Measurements from ENCODE around the gene IQGAP2. TPM values are rescaled to one million over a fixed set of nuclear protein-coding genes. Genes with fewer than 3 reads are reported as not detected.

The IQGAP2 gene
- total RNA-seq, 4 donors from 2014 or later = 22.6 to 63.9 (median 28.3) TPM

DNA sequence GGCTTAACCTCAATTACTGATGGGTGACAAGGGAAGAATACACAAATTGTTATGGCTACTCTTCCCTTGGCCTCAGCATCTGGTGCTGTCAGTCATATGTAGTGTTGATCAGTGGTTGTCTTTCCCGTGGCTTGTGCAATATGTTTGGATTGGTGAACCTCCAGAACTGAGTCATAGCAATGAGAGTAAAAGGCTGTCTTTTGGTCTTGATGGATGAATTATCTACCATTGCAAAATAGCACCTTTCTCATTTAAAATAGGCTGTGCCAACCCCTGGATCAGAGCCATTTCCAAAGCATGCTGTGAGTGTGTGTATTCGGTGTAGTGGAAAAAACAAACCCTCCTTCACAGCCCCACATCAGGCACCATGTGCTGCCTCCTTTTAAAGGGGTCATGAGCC lies 298.2 kb downstream of the IQGAP2 start:
- ATAC-seq (ENCODE audit: low FRiP score) (peak; percentile 98), DNase-seq (ENCODE audit: low spot score) (no peak)
- TF ChIP-seq, protein P1, sequence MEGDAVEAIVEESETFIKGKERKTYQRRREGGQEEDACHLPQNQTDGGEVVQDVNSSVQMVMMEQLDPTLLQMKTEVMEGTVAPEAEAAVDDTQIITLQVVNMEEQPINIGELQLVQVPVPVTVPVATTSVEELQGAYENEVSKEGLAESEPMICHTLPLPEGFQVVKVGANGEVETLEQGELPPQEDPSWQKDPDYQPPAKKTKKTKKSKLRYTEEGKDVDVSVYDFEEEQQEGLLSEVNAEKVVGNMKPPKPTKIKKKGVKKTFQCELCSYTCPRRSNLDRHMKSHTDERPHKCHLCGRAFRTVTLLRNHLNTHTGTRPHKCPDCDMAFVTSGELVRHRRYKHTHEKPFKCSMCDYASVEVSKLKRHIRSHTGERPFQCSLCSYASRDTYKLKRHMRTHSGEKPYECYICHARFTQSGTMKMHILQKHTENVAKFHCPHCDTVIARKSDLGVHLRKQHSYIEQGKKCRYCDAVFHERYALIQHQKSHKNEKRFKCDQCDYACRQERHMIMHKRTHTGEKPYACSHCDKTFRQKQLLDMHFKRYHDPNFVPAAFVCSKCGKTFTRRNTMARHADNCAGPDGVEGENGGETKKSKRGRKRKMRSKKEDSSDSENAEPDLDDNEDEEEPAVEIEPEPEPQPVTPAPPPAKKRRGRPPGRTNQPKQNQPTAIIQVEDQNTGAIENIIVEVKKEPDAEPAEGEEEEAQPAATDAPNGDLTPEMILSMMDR (IDR thresholded peaks at IDR 0.05) = no peak

DNA sequence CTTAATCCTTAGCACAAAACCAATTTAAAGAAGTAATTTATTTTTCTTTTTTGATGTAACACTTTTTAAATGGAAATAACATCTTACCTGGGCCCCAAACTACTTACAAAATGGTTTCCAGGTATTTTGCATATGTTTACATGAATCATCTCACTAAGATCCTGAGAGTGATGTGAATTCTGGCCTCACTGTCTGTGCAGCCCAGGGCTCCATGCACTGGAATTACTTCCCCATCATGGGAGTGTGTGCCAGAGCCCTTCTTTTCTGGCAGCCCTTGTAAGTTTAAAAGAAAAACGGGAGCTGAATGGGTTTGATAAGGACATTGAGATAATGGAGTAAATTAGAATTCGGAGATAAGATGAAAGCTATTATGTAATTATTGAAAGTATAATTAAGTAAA lies 300.6 kb downstream of the IQGAP2 start:
- TF ChIP-seq, protein P1 (IDR thresholded peaks at IDR 0.05) = no peak
- no peak for ATAC-seq (ENCODE audit: low FRiP score)
- DNase-seq (ENCODE audit: low spot score) = no peak

DNA sequence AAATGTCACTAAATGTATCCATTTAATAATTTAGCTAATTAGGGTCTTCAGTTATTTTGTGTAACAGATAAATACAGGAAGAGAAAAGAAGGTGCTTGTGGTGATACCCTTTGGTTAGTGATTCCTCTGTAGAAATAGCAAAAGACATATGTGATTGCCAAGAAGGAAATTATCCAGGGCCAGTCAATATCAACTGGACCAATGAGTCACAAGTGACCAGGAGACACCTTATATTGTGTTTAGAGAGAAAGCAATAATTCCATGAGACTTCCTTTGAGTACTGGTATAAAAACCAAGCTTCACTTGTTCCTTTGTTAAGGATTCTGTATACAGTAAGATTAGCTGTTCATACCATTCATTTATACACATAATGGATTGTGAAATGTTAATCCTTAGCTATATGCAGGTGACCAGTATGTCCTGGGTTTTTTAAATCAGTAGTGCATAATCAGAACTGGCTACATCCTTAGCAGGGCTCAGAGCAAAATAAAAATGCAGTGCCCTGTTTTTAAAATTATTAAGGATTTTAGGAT lies 301.1 kb downstream of the IQGAP2 start:
- ATAC-seq (ENCODE audit: low FRiP score) (no peak), DNase-seq (ENCODE audit: low spot score) (no peak)
- TF ChIP-seq, protein P1 (IDR thresholded peaks at IDR 0.05) = no peak

GRCh38 chr5:76705574-76705973 lies 302.5 kb downstream of the IQGAP2 start:
- TF ChIP-seq, protein P1 (IDR thresholded peaks at IDR 0.05) = no peak
- ATAC-seq (ENCODE audit: low FRiP score) = no peak
- no peak for DNase-seq (ENCODE audit: low spot score)

GRCh38 chr5:76709762-76710161 lies 306.7 kb downstream of the IQGAP2 start:
- DNase-seq (ENCODE audit: low spot score) = no peak
- TF ChIP-seq, protein P1 (IDR thresholded peaks at IDR 0.05) = no peak
- ATAC-seq (ENCODE audit: low FRiP score) = no peak

- DNase-seq (ENCODE audit: low spot score) (no peak), ATAC-seq (ENCODE audit: low FRiP score) (no peak)
- TF ChIP-seq, protein P1 (IDR thresholded peaks at IDR 0.05) = no peak
These were observed 307.9 kb downstream of the IQGAP2 start for GRCh38 chr5:76710991-76711390.

- ATAC-seq (ENCODE audit: low FRiP score) (peak; percentile 39), DNase-seq (ENCODE audit: low spot score) (no peak)
- TF ChIP-seq, protein P1 (IDR thresholded peaks at IDR 0.05) = no peak
These were observed 311.8 kb downstream of the IQGAP2 start for GRCh38 chr5:76714751-76715485.

Data from omental fat pad (tissue), 4 donors.